DND-41 (cell line): Measurements from ENCODE around the gene CCL4.
"Not testable (repeated sequence)": the region's sequence is repeated elsewhere in the genome, so short reads cannot be mapped to it uniquely, and the experiment has no call there.

Experiments
- EZH2 ChIP-seq: IDR thresholded peaks from 3 replicates; pipeline ENCODE4 v1.6.1; 2012; ENCODE audit warnings: borderline replicate concordance, low read depth, mild to moderate bottlenecking, moderate library complexity, low read length, inconsistent platforms; ENCODE audit not compliant: severe bottlenecking
- TF ChIP-seq, protein P1 (sequence below): IDR thresholded peaks from 2 replicates; pipeline ENCODE4 v1.5.1; 2012; ENCODE audit warnings: borderline replicate concordance, low read length, moderate library complexity, mild to moderate bottlenecking; ENCODE audit not compliant: poor library complexity, severe bottlenecking; ENCODE audit errors: extremely low read depth

DNA sequence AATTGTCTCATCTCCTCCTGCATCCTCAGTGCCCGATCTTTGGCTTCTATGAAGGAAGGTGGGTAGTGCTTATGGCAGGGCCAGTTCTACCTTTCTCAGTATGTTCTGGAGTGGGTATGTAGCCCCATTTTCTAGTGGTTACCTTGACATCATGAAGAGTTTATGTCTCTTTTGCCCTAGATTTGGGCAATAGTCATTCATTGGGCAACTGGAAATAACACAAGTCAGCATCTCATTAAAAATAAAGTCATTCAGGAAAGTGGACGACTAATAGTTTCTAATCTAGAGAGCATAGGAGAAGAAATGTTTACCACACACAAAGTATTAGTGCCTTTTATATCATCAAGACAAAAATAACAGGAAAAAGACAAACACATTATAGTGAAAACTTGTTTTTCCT, 19.9 kb upstream of the CCL4 start:
- TF ChIP-seq, protein P1, sequence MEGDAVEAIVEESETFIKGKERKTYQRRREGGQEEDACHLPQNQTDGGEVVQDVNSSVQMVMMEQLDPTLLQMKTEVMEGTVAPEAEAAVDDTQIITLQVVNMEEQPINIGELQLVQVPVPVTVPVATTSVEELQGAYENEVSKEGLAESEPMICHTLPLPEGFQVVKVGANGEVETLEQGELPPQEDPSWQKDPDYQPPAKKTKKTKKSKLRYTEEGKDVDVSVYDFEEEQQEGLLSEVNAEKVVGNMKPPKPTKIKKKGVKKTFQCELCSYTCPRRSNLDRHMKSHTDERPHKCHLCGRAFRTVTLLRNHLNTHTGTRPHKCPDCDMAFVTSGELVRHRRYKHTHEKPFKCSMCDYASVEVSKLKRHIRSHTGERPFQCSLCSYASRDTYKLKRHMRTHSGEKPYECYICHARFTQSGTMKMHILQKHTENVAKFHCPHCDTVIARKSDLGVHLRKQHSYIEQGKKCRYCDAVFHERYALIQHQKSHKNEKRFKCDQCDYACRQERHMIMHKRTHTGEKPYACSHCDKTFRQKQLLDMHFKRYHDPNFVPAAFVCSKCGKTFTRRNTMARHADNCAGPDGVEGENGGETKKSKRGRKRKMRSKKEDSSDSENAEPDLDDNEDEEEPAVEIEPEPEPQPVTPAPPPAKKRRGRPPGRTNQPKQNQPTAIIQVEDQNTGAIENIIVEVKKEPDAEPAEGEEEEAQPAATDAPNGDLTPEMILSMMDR: not testable (repeated sequence)
- TF ChIP-seq EZH2: not testable (repeated sequence)
